SH-SY5Y (cell line): ENCODE data around the gene RNF208.

ENCODE experiments used
- GATA2 ChIP-seq: IDR thresholded peaks from 2 replicates; pipeline ENCODE4 v1.6.1; 2011; ENCODE audit warnings: mild to moderate bottlenecking, low read depth, low read length
- GATA3 ChIP-seq: IDR thresholded peaks from 2 replicates; pipeline ENCODE4 v1.6.1; 2011; ENCODE audit warnings: low read depth, mild to moderate bottlenecking, low read length, moderate library complexity

DNA sequence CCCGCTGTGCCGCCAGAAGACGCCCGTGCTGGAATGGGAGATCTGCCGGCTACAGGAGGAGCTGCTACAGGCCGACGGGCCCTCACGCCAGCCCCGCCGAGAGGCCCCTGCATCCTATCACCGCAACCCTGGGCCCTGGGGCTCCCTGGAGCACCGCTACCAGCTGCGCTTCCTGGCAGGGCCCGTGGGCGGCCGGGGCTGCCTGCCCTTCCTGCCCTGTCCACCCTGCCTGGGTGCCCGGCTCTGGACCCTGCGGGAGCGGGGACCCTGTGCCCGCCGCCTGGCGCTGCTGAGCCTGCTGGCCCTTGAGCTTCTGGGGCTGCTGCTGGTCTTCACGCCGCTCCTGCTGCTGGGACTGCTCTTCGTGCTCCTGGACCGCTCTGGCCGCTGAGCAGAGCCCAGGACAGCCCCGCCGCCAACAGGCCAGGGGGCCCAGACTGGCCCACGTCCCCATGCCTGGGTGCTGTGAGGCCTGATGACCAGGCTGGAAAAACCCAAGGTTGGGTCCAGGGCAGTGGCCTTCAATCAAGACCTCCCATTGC, 3.8 kb downstream of the RNF208 start:
- TF ChIP-seq GATA2 (no peak), GATA3 (no peak)
